ENCODE measurements around the gene TYW5.
"Not testable (repeated sequence)": the region's sequence is repeated elsewhere in the genome, so short reads cannot be mapped to it uniquely, and the experiment has no call there.

Gene TYW5

GRCh38 chr2:199914372-199914958, 40.8 kb downstream of the TYW5 start:
- no peak for DNase-seq (ENCODE audit: low read depth)

DNA sequence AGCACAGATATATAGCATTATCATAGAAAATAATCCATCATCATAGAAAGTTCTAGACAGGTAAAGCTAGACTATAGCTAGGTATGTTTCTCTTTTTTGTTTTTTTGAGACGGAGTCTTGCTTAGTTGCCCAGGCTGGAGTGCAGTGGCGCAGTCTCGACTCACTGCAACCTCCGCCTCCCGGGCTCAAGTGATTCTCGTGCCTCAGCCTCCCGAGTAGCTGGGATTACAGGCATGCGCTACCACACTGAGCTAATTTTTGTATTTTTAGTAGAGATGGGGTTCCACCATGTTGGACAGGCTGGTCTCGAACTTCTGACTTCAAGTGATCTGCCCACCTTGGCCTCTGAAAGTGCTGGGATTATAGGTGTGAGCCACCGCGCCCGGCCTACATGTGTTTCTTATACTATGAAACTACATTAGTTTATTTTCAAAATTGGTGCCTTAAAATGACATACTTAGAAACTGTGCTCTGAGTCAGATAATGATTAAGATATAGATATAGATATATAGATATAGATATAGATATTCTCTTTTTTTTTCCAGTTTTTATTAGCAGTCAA, 42.7 kb downstream of the TYW5 start:
- DNase-seq (ENCODE audit: low read depth), result not testable (repeated sequence)

GRCh38 chr2:199911877-199912161, 43.5 kb downstream of the TYW5 start:
- DNase-seq (ENCODE audit: low read depth), result no peak

- DNase-seq (ENCODE audit: low read depth), result peak; percentile 98
Observed at GRCh38 chr2:199911052-199911876, 44.0 kb downstream of the TYW5 start, which contains the start of gene C2orf69. Gene C2orf69 (plus strand): TSS chr2:199911293. CDS start chr2:199911439, 146 bp downstream.

DNA sequence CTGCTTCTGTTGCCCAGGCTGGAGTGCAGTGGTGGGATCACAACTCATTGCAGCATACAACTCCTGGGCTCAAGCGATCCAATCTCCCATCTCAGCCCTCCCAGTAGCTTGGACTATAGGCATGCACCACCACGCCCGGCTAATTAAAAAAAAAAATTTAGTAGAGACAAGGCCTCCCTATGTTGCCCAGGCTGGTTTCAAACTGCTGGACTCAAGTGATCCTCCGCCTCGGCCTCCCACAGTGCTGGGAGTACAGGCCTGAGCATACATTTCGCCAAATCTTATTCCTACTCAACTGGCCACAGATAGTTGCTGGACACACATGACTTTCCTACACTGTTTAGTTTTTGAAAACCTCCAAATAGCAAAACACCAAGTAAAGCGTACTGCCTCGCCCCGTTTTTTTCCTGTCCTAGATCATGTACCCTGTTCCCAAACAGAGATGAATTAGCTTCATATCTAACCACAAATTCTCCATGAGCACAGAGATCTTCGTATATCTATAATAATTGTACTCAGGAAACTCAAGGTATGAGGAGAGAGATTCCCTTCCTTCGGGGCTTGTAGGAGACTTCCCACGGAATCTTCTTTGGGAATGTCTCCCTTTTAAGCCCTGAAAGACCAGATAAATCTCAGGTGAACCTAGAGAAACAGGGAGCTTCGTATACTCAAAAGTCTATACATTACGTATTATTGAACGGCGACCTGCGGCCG, 44.8 kb downstream of the TYW5 start:
- DNase-seq (ENCODE audit: low read depth), result no peak

DNA sequence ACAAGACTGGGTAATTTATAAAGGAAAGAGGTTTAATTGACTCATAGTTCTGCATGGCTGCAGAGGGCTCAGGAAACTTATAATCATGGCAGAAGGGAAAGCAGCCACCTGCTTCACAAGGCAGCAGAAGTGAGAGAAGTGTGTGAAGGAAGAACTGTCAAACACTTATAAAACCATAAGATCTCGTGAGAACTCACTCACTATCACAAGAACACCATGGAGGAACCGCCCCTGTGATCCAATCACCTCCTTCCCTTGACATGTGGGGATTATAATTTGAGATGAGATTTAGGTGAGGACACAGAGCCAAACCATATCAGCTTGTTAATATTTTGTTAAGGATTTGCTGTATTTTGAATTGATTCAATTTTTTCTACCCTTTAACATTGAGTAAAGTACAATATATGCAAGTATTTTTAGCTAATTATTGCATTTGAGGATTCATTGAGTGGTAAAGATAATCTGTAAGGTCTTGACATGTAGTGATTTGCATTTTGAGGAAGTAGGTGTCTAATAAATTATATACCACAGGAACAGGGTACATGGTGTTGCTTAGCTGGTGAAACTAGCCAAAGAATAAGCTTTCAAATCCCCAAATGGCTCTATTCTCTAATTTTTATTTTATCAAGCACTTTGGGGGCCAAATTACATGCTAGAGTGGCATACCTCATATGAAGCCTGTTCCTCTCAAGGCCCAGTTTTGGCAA, 48.1 kb downstream of the TYW5 start:
- no peak for DNase-seq (ENCODE audit: low read depth)

DNA sequence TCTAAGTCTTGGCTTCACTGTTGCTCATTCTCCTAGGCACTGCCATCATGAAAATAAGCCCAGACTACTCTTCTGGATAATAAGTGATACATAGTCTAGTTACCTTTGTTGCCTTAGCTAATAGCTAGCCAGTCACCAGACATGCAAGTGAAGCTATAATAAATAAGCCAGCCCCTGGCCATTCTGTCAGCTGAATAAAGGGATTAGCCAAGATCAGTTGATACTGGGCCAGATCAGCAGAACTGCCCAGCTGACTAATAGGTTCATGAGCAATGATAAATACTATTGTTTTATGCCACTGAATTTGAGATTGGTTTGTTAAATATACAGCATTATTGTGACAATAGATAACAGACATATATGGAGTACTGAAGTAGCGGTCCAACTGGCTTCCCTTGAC, 52.2 kb downstream of the TYW5 start:
- no peak for DNase-seq (ENCODE audit: low read depth)

GRCh38 chr2:199902486-199903110, 52.7 kb downstream of the TYW5 start:
- no peak for DNase-seq (ENCODE audit: low read depth)

GRCh38 chr2:199901942-199902341, 53.3 kb downstream of the TYW5 start:
- no peak for DNase-seq (ENCODE audit: low read depth)

DNA sequence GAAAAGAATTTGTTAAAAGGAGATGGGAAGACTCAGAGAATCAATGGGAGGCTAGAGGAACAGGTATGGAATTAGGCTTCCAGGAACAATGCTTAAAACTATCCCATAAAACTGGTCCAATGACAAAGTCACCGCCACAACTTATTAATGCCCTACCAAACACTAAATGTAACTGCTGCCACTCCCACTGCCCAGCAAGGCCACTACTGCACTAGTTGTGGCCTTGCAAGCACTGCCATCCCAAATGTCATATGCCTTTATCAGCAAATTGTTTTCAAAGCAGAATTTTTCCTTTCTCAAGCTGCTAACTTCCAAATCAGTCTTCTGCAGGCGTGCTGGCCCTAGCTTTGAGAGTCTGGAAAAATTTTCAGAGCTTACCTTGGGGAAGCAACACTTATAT, 58.7 kb downstream of the TYW5 start:
- no peak for DNase-seq (ENCODE audit: low read depth)

DNA sequence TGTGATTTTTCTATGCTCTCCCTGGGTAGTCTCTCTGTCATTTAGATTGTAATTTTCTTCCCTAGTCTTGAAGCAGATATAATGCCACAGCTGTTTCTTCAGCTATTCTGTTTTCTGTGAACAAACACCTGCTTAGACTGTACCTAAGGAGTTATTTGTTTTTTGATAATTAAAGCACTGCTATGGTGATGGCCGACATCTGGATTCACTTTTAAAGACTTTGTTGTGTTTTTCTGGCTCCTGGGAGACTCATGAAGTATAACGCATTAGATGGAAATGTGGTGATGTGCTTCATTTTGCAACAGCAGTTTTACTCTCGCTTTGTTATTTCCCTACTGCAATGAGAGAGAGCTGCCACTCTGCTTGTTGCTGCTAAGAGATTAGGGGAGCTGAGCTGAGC, 59.9 kb downstream of the TYW5 start:
- DNase-seq (ENCODE audit: low read depth), result no peak

- no peak for DNase-seq (ENCODE audit: low read depth)
Observed at GRCh38 chr2:199883474-199884212, 71.6 kb downstream of the TYW5 start.

DNA sequence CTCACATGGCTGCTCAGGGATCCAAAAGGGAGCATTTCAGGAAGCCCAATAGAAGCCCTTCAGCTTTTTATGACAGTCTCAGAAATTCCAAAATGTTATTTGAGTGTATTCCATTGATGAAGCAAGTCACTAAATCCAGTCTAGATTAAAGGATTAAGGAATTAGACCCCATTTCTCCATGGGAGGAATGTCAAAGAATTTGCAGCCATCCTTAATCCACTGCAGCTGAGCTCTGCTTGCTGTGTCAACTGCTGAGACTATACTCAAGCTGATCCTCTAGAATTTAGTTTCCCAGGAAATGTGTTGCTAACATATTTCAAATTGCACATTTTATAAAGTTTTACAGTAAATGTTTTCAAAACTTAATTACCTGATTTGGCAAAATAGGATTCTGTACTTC, 72.6 kb downstream of the TYW5 start:
- no peak for DNase-seq (ENCODE audit: low read depth)
